Kidney (tissue), 14 donors: ENCODE measurements around the gene SLC4A7. TPM values are rescaled to one million over a fixed set of nuclear protein-coding genes. Genes with fewer than 3 reads are reported as not detected.

ENCODE experiments used
- DNase-seq, 5 donors: peaks; one replicate each; pipeline ENCODE4 v3.0.0-alpha.2; 2013 to 2020
- FAIRE-seq: peaks from 2 replicates; lab custom pipeline; 2012; peaks lifted over from hg19 to GRCh38; lab: Jason Lieb, UNC
- H3K27ac ChIP-seq, 2 donors: one replicate each; pipeline ENCODE4 v1.7.0; 2013; ENCODE audit warnings: low read depth in 2 of 2, low read length in 2 of 2, inconsistent platforms in 1 of 2
- H3K27me3 ChIP-seq: one replicate; pipeline ENCODE4 v1.7.1; 2013; ENCODE audit warnings: low read length, inconsistent platforms; ENCODE audit not compliant: control insufficient read depth, insufficient read depth
- H3K36me3 ChIP-seq, 3 donors: one replicate each; pipeline versions ENCODE4 v1.7.0 to v1.7.1; 2013; ENCODE audit warnings: low read length in 3 of 3, control low read depth in 1 of 3, inconsistent platforms in 1 of 3; ENCODE audit not compliant: insufficient read depth in 3 of 3, control insufficient read depth in 2 of 3
- H3K4me1 ChIP-seq, 3 donors: one replicate each; pipeline versions ENCODE4 v1.7.0 to v1.7.1; 2013; ENCODE audit warnings: low read length in 3 of 3, inconsistent platforms in 1 of 3, low read depth in 1 of 3; ENCODE audit not compliant: control insufficient read depth in 2 of 3, insufficient read depth in 2 of 3
- H3K4me3 ChIP-seq, 3 donors: one replicate each; pipeline versions ENCODE4 v1.7.0 to v1.8.1; 2013; ENCODE audit warnings: low read length in 3 of 3, control low read depth in 1 of 3, inconsistent platforms in 1 of 3
- H3K9ac ChIP-seq, 3 donors: one replicate each; pipeline versions ENCODE4 v1.7.0 to v1.7.1; 2013; ENCODE audit warnings: low read length in 3 of 3, control low read depth in 1 of 3, inconsistent platforms in 1 of 3
- H3K9me3 ChIP-seq, 3 donors: one replicate each; pipeline versions ENCODE4 v1.7.0 to v1.7.1; 2013; ENCODE audit warnings: low read length in 3 of 3, control low read depth in 1 of 3, inconsistent platforms in 1 of 3; ENCODE audit not compliant: control insufficient read depth in 2 of 3, insufficient read depth in 1 of 3
- CTCF ChIP-seq: IDR thresholded peaks from 3 replicates; pipeline ENCODE4 v1.5.1; 2012; ENCODE audit warnings: mild to moderate bottlenecking, moderate library complexity, borderline replicate concordance; ENCODE audit not compliant: insufficient read depth; ENCODE audit errors: extremely low read depth
- intact Hi-C: fragments of 100-400 bp; cut with DNase I; formaldehyde crosslinking; loops from one replicate; pipeline ENCODE4 v1.11.1; 2022
- polyA plus RNA-seq: library from polyadenylated mRNA; stranded (reverse); fragments of 350-450 nt; fragmentation: Illumina TruSeq; extraction: RNeasy Lipid Tissue Mini Kit (QIAGEN cat#74804); gene quantifications from one replicate; pipeline ENCODE4 v1.2.3, GENCODE V29; 2014; ENCODE audit warnings: low read depth, low replicate concordance; ENCODE audit not compliant: insufficient read depth
- total RNA-seq: library from RNA; stranded (reverse); fragmentation: NEBNext Ultra II Directional; extraction: Animal tissue kit (Norgen Biotek cat#: 25700); gene quantifications from one replicate; pipeline ENCODE4 v1.2.1, GENCODE V29; 2021
- donor health status: control.
- donor health status: control.
- donor health status: control.
- donor health status: control.
- donor health status: control.
- donor health status: DM: yes; HTN: yes; CAD: no.
- donor health status: Normal renal cell carcinoma (clear cell type).

SLC4A7 gene
- total and polyA plus RNA-seq, 2 donors from 2014 or later, result 3.5 to 47.5 TPM

- H3K9ac ChIP-seq, result no peak overlapping the region
- no peaks in the 10 kb centered on the region for H3K9me3 ChIP-seq
- H3K27ac ChIP-seq, result no peak overlapping the region
- DNase-seq (no peak), FAIRE-seq (no peak)
- TF ChIP-seq CTCF, result no peak
- H3K36me3 ChIP-seq, result no peaks in the 10 kb centered on the region
- H3K4me3 ChIP-seq, result no peak overlapping the region
- intact Hi-C loops, result no loop called here
- H3K27me3 ChIP-seq, result no peaks in the 10 kb centered on the region
- H3K4me1 ChIP-seq, result peaks cover 4 to 16% (median 4%) of the 10 kb centered on the region in 3 donors
Observed at GRCh38 chr3:27358372-27358771, 125.8 kb downstream of the SLC4A7 start.

GRCh38 chr3:27357665-27358258 is 126.4 kb downstream of the SLC4A7 start:
- H3K4me1 ChIP-seq, result peaks cover 4 to 16% (median 4%) of the 10 kb centered on the region in 3 donors
- H3K4me3 ChIP-seq, result no peak overlapping the region
- H3K36me3 ChIP-seq, result no peaks in the 10 kb centered on the region
- peak in 3 of 5 donors; percentile 43 to 79 (median 62) for DNase-seq
- FAIRE-seq, result peak; percentile 3
- intact Hi-C loops, result no loop called here
- no peak overlapping the region for H3K27ac ChIP-seq
- H3K9me3 ChIP-seq, result no peaks in the 10 kb centered on the region
- H3K27me3 ChIP-seq, result no peaks in the 10 kb centered on the region
- TF ChIP-seq CTCF, result peak; percentile 52
- no peak overlapping the region for H3K9ac ChIP-seq

- intact Hi-C loops, result no loop called here
- Histone ChIP-seq H3K36me3 (no peaks in the 10 kb centered on the region), H3K4me3 (no peak overlapping the region), H3K9ac (no peak overlapping the region), H3K27me3 (no peaks in the 10 kb centered on the region), H3K9me3 (no peaks in the 10 kb centered on the region), H3K27ac (no peak overlapping the region), H3K4me1 (peaks cover 4 to 16% (median 4%) of the 10 kb centered on the region in 3 donors)
- DNase-seq, result no peak
- no peak for TF ChIP-seq CTCF
- no peak for FAIRE-seq
Observed at GRCh38 chr3:27356976-27357375, 127.2 kb downstream of the SLC4A7 start.
